Measurements from ENCODE around the gene MAMDC4. TPM values are rescaled to one million over a fixed set of nuclear protein-coding genes. Genes with fewer than 3 reads are reported as not detected.

The MAMDC4 gene
- total RNA-seq, 4 donors from 2014 or later: 30.8 to 50.4 (median 41.4) TPM

GRCh38 chr9:136847826-136848392 is 4.2 kb upstream of the MAMDC4 start:
- no peaks in the 10 kb centered on the region for H3K9me3 ChIP-seq
- H3K27ac ChIP-seq: peak overlapping the region; percentile 85 to 97 (median 92)
- peaks cover 19 to 59% (median 36%) of the 10 kb centered on the region in 4 donors for H3K4me1 ChIP-seq
- DNase-seq: peak; percentile 78 to 96 (median 95)
- H3K4me3 ChIP-seq: peak overlapping the region; percentile 73 to 84 (median 78)
- peak; percentile 86 to 95 for TF ChIP-seq POLR2A (IDR thresholded peaks at IDR 0.05)
- peak in 2 of 6 experiments; percentile 8 to 21 for TF ChIP-seq CTCF (IDR thresholded peaks at IDR 0.05)
- peaks cover 0 to 11% (median 0%) of the 10 kb centered on the region in 3 donors for H3K36me3 ChIP-seq
- peaks cover 0 to 16% of the 10 kb centered on the region in 2 donors for H3K27me3 ChIP-seq

GRCh38 chr9:136848393-136849037 is 3.6 kb upstream of the MAMDC4 start:
- TF ChIP-seq CTCF (IDR thresholded peaks at IDR 0.05) (peak in 1 of 6 experiments; percentile 7), POLR2A (IDR thresholded peaks at IDR 0.05) (no peak)
- peak overlapping the region; percentile 73 to 84 (median 78) for H3K4me3 ChIP-seq
- peaks cover 14 to 53% (median 30%) of the 10 kb centered on the region in 4 donors for H3K4me1 ChIP-seq
- DNase-seq: peak; percentile 27 to 75 (median 67)
- peak overlapping the region; percentile 85 to 97 (median 92) for H3K27ac ChIP-seq
- no peaks in the 10 kb centered on the region for H3K9me3 ChIP-seq
- H3K27me3 ChIP-seq: peaks cover 0 to 16% of the 10 kb centered on the region in 2 donors
- H3K36me3 ChIP-seq: peaks cover 0 to 11% (median 0%) of the 10 kb centered on the region in 3 donors

- Histone ChIP-seq H3K27ac (peak within 1 kb of the TSS; percentile 85 to 97 (median 92)), H3K4me3 (peak within 1 kb of the TSS; percentile 73 to 84 (median 78)), H3K4me1 (peaks cover 9 to 45% (median 23%) of the 10 kb centered on the region in 4 donors), H3K36me3 (peaks cover 0 to 11% (median 0%) of the 10 kb centered on the region in 3 donors), H3K27me3 (peaks cover 0 to 16% of the 10 kb centered on the region in 2 donors), H3K9me3 (no peaks in the 10 kb centered on the region)
- TF ChIP-seq CTCF (IDR thresholded peaks at IDR 0.05): peak in 1 of 6 experiments; percentile 35
- peak in 1 of 2 donors; percentile 78 for TF ChIP-seq POLR2A (IDR thresholded peaks at IDR 0.05)
- DNase-seq: peak; percentile 98 to 99 (median 98)
Measured at GRCh38 chr9:136849038-136849959, 2.8 kb upstream of the MAMDC4 start, which contains the start of gene PHPT1. Gene PHPT1, plus strand, starts transcription at chr9:136849409. Its CDS starts 22 bp downstream, at chr9:136849431.

GRCh38 chr9:136849960-136850865 is 1.9 kb upstream of the MAMDC4 start:
- Histone ChIP-seq H3K9me3 (no peaks in the 10 kb centered on the region), H3K4me1 (peaks cover 9 to 43% (median 23%) of the 10 kb centered on the region in 4 donors), H3K27ac (peak overlapping the region; percentile 85 to 97 (median 92)), H3K36me3 (peaks cover 0 to 11% (median 0%) of the 10 kb centered on the region in 3 donors), H3K27me3 (peaks cover 0 to 13% of the 10 kb centered on the region in 2 donors), H3K4me3 (peak overlapping the region; percentile 73 to 84 (median 78))
- TF ChIP-seq POLR2A (IDR thresholded peaks at IDR 0.05) (no peak), CTCF (IDR thresholded peaks at IDR 0.05) (no peak)
- DNase-seq: no peak
